ENCODE results near the gene SLC27A2.

SLC27A2 gene

DNA sequence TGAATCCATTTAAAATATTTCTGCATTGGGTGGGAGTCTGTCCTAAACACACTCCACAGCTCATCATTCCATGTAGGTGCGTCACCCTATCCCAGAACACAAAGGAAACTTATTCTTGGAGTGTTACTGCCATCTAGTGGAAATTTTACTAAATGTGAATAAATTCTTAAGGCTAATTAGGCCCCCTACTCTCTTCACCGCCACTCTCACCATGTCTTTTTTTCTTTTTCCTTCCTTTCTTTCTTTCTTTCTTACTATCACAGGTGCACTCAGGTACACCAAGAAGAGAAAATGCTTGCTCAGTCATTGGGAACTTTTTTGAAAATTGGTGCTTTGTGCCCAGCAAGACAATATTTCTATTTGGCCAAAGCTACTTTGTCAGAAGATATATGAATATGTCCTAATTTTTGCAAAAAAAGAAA, 36.5 kb upstream of the SLC27A2 start:
- no peaks in the 10 kb centered on the region for H3K36me3 Mint-ChIP-seq (ENCODE audit: low read depth)
- DNase-seq, result peak; percentile 17
- no peaks in the 10 kb centered on the region for H3K4me1 Mint-ChIP-seq
- H3K27me3 Mint-ChIP-seq (ENCODE audit: low read depth, poor library complexity), result peaks cover 4% of the 10 kb centered on the region
- TF ChIP-seq, protein P1, sequence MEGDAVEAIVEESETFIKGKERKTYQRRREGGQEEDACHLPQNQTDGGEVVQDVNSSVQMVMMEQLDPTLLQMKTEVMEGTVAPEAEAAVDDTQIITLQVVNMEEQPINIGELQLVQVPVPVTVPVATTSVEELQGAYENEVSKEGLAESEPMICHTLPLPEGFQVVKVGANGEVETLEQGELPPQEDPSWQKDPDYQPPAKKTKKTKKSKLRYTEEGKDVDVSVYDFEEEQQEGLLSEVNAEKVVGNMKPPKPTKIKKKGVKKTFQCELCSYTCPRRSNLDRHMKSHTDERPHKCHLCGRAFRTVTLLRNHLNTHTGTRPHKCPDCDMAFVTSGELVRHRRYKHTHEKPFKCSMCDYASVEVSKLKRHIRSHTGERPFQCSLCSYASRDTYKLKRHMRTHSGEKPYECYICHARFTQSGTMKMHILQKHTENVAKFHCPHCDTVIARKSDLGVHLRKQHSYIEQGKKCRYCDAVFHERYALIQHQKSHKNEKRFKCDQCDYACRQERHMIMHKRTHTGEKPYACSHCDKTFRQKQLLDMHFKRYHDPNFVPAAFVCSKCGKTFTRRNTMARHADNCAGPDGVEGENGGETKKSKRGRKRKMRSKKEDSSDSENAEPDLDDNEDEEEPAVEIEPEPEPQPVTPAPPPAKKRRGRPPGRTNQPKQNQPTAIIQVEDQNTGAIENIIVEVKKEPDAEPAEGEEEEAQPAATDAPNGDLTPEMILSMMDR (IDR thresholded peaks at IDR 0.05), result peak; percentile 47
- H3K4me3 Mint-ChIP-seq, result no peak overlapping the region
- H3K27ac Mint-ChIP-seq, result no peak overlapping the region
- H3K9me3 Mint-ChIP-seq, result no peaks in the 10 kb centered on the region

DNA sequence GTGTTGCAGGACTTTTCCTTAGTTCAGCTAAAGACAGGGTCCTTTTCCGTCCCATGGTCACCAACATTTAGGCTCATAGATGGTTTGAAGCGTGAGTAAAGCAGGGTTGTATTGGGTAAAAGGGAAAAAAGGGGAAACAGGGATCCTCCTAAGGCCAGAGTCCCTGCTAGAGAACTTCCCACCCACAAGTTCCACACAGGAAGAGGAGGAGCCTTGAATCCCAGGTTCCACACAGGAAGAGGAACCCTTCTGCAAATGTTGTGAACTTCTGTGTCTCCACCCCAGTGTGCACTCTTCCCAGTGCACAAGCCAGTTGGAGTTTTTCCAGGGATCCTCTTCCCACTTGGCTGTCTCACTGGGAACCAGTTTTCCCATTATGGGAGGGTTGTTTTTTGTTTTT, 35.4 kb upstream of the SLC27A2 start:
- Mint-ChIP-seq H3K9me3 (no peaks in the 10 kb centered on the region), H3K27ac (no peak overlapping the region), H3K4me1 (no peaks in the 10 kb centered on the region), H3K27me3 (ENCODE audit: low read depth, poor library complexity) (peaks cover 4% of the 10 kb centered on the region), H3K4me3 (no peak overlapping the region), H3K36me3 (ENCODE audit: low read depth) (no peaks in the 10 kb centered on the region)
- TF ChIP-seq, protein P1 (IDR thresholded peaks at IDR 0.05), result no peak
- no peak for DNase-seq

DNA sequence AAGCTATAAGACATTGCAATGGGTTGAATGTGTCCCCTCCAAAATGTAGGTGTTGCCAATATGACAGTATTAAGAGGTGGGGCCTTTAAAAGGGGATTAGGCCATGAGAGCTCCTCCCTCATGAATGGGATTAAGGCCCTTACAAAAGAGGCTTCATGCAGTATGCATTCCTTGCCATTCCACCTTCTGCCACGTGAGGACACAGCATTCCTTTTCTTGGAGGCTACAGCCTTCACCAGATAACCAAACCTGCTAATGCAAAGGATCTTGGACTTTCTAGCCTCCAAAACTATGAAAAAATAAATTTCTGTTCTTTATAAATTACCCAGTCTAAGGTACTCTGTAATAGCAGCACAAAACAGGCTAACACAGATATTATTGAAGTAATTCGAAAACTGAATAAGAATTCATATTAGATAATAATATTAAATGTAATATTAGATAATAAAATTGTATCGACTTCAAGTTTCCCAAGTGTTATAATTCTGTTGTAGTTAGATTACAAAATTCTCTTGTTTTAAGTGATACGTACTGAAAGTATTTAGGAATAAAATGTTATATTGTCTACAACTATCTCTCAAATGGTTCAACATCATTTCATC, 33.5 kb upstream of the SLC27A2 start:
- no peaks in the 10 kb centered on the region for H3K4me1 Mint-ChIP-seq
- TF ChIP-seq, protein P1 (IDR thresholded peaks at IDR 0.05), result peak; percentile 49
- no peak overlapping the region for H3K27ac Mint-ChIP-seq
- peaks cover 4% of the 10 kb centered on the region for H3K27me3 Mint-ChIP-seq (ENCODE audit: low read depth, poor library complexity)
- no peak overlapping the region for H3K4me3 Mint-ChIP-seq
- H3K36me3 Mint-ChIP-seq (ENCODE audit: low read depth), result no peaks in the 10 kb centered on the region
- no peaks in the 10 kb centered on the region for H3K9me3 Mint-ChIP-seq
- DNase-seq, result peak; percentile 31

DNA sequence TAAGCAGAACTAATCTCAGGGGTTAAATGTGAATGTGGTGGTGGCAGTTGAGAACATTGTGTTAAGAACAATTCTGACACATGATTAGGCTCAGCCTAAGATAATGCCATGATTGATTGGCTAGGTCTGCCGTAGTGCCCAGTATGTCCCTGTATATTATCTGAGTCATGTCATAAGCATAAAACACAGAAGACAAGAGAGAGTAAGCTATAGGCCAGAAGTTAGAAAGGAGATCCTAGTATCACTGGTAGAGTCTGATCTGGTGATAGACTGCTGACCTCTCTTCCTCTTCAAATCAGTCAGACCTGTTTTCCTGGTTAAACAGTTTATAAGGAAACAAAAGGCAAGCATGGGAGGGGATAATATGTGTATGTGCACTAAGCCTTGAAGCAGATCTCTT, 32.9 kb upstream of the SLC27A2 start:
- no peak overlapping the region for H3K27ac Mint-ChIP-seq
- H3K9me3 Mint-ChIP-seq, result no peaks in the 10 kb centered on the region
- no peaks in the 10 kb centered on the region for H3K4me1 Mint-ChIP-seq
- H3K36me3 Mint-ChIP-seq (ENCODE audit: low read depth), result no peaks in the 10 kb centered on the region
- peaks cover 4% of the 10 kb centered on the region for H3K27me3 Mint-ChIP-seq (ENCODE audit: low read depth, poor library complexity)
- TF ChIP-seq, protein P1 (IDR thresholded peaks at IDR 0.05), result no peak
- no peak overlapping the region for H3K4me3 Mint-ChIP-seq
- no peak for DNase-seq

DNA sequence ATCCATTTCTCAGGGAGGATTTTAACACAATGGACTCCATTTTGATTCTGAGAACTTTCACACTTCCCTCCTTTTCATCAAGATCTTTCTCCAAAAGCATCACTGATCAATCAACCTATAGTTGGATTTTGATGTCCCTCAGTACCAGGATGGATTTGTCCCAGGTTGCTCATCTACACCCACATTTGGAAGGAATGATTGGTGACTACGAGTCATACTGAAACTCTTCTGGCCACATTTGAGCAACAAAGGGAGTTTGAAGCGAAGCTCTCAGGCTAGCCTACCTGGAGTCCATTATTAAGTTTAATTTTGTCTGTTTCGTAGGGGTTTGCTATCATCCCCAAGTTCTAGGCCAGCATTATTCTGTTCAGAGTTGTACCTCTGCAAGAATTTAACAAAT, 31.6 kb upstream of the SLC27A2 start:
- H3K27ac Mint-ChIP-seq, result no peak overlapping the region
- no peaks in the 10 kb centered on the region for H3K36me3 Mint-ChIP-seq (ENCODE audit: low read depth)
- DNase-seq, result no peak
- H3K9me3 Mint-ChIP-seq, result no peaks in the 10 kb centered on the region
- no peaks in the 10 kb centered on the region for H3K4me1 Mint-ChIP-seq
- H3K27me3 Mint-ChIP-seq (ENCODE audit: low read depth, poor library complexity), result peaks cover 4% of the 10 kb centered on the region
- TF ChIP-seq, protein P1 (IDR thresholded peaks at IDR 0.05), result no peak
- no peak overlapping the region for H3K4me3 Mint-ChIP-seq

DNA sequence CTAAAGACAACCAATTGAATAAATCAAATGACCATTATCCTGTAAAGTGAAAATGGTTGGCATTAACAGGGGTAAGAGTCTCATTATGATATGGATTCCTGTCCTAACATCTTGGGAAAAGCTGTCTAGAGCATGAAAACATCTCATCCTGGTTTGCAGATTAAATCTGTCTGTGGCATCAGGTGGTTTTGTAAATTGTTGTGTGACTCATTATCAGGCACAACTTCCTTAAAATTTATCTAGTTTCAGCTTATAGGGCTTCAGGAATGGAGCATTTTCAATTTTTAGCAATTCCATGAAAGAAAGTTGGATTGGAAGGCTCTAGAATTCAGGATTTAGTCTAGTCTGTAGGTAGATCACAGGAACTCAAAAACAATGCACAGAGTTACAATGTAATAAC, 31.1 kb upstream of the SLC27A2 start:
- Mint-ChIP-seq H3K9me3 (no peaks in the 10 kb centered on the region), H3K27ac (no peak overlapping the region), H3K27me3 (ENCODE audit: low read depth, poor library complexity) (peaks cover 4% of the 10 kb centered on the region), H3K4me3 (no peak overlapping the region), H3K4me1 (no peaks in the 10 kb centered on the region), H3K36me3 (ENCODE audit: low read depth) (no peaks in the 10 kb centered on the region)
- no peak for DNase-seq
- TF ChIP-seq, protein P1 (IDR thresholded peaks at IDR 0.05), result no peak

Data from nephron progenitor cell (in vitro differentiated cells).